HG03095 (cell line): ENCODE data around the gene MYO7B.

Experiments used
- ATAC-seq: cut with Tn5 transposase; IDR thresholded peaks from one replicate; pipeline ENCODE4 v1.9.1; 2021; ENCODE audit warnings: moderate library complexity; ENCODE audit not compliant: unreplicated experiment

The MYO7B gene

GRCh38 chr2:127586136-127586535 is 50.7 kb downstream of the MYO7B start:
- no peak for ATAC-seq

- no peak for ATAC-seq
Measured at GRCh38 chr2:127586746-127587295, 51.3 kb downstream of the MYO7B start.

GRCh38 chr2:127588241-127588640 is 52.8 kb downstream of the MYO7B start:
- ATAC-seq = no peak

- no peak for ATAC-seq
Measured at GRCh38 chr2:127589358-127589757, 53.9 kb downstream of the MYO7B start.

- ATAC-seq = no peak
Measured at GRCh38 chr2:127589841-127590240, 54.4 kb downstream of the MYO7B start.

- no peak for ATAC-seq
Measured at GRCh38 chr2:127590386-127591190, 55.1 kb downstream of the MYO7B start.

- no peak for ATAC-seq
Measured at GRCh38 chr2:127591221-127591923, 55.9 kb downstream of the MYO7B start.

- no peak for ATAC-seq
Measured at GRCh38 chr2:127592761-127593227, 57.3 kb downstream of the MYO7B start.

- no peak for ATAC-seq
Measured at GRCh38 chr2:127593228-127594115, 58.0 kb downstream of the MYO7B start.

GRCh38 chr2:127594116-127594591 is 58.7 kb downstream of the MYO7B start:
- ATAC-seq = no peak

- no peak for ATAC-seq
Measured at GRCh38 chr2:127596311-127597045, 61.0 kb downstream of the MYO7B start.

GRCh38 chr2:127597046-127597983 is 61.8 kb downstream of the MYO7B start:
- no peak for ATAC-seq

- no peak for ATAC-seq
Measured at GRCh38 chr2:127597984-127598380, 62.5 kb downstream of the MYO7B start.

GRCh38 chr2:127598711-127599110 is 63.2 kb downstream of the MYO7B start:
- ATAC-seq = no peak

- ATAC-seq = no peak
Measured at GRCh38 chr2:127599211-127599610, 63.7 kb downstream of the MYO7B start.

- no peak for ATAC-seq
Measured at GRCh38 chr2:127604986-127605385, 69.5 kb downstream of the MYO7B start.

GRCh38 chr2:127605691-127606263 is 70.3 kb downstream of the MYO7B start:
- ATAC-seq = no peak

- no peak for ATAC-seq
Measured at GRCh38 chr2:127606625-127607398, 71.3 kb downstream of the MYO7B start.
